Left colon (tissue), 2 donors: ENCODE measurements around the gene EOLA1. TPM values are rescaled to one million over a fixed set of nuclear protein-coding genes. Genes with fewer than 3 reads are reported as not detected.
"Not testable (repeated sequence)": the region's sequence is repeated elsewhere in the genome, so short reads cannot be mapped to it uniquely, and the experiment has no call there.

Experiments
- ATAC-seq: fragments of 200-7000 bp; cut with Tn5 transposase; one replicate; pipeline ENCODE4 v1.9.1; 2020; ENCODE audit warnings: mild to moderate bottlenecking, moderate library complexity
- DNase-seq, 2 donors: peaks; one replicate each; pipeline ENCODE4 v3.0.0-alpha.2; 2020
- intact Hi-C, 2 donors: fragments of 100-400 bp; cut with DNase I in 1 of 2; cut with micrococcal nuclease in 1 of 2; formaldehyde crosslinking; loops; one replicate each; pipeline versions ENCODE4 v1.11.2 to v1.14.0; 2022; cut with DNase I, micrococcal nuclease
- total RNA-seq, 2 donors: library from RNA; stranded (reverse); fragmentation: NEBNext Ultra II Directional; extraction: Animal tissue kit (Norgen Biotek cat#: 25700); gene quantifications; one replicate each; pipeline ENCODE4 v1.2.1, GENCODE V29; 2021
- donor health status: DM: no; HTN: no; CAD: no.
- donor health status: DM: yes; HTN: yes; CAD: no.

Gene EOLA1
- total RNA-seq, 2 donors from 2014 or later = 37.2 to 37.8 TPM

DNA sequence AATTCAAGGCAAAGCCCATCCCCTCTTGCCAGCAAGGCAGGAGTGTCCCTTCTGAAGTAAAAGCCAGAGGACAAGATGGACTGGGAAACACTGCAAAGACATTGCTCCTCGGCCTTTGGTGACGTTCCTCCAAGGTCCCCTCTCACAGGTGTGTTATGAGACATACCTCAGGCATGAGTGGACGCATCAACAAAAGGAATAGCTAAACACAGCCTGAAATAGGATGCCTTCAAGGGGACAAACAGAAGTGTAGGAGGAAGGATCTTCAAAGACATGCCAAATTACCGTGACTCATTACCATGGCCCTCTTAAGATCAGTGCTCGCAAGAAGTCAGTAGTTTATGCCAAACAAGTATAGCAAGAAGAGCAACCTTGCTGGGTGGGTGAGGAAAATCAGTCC is 29.7 kb upstream of the EOLA1 start:
- ATAC-seq = no peak
- intact Hi-C loops = no loop called here
- no peak for DNase-seq

DNA sequence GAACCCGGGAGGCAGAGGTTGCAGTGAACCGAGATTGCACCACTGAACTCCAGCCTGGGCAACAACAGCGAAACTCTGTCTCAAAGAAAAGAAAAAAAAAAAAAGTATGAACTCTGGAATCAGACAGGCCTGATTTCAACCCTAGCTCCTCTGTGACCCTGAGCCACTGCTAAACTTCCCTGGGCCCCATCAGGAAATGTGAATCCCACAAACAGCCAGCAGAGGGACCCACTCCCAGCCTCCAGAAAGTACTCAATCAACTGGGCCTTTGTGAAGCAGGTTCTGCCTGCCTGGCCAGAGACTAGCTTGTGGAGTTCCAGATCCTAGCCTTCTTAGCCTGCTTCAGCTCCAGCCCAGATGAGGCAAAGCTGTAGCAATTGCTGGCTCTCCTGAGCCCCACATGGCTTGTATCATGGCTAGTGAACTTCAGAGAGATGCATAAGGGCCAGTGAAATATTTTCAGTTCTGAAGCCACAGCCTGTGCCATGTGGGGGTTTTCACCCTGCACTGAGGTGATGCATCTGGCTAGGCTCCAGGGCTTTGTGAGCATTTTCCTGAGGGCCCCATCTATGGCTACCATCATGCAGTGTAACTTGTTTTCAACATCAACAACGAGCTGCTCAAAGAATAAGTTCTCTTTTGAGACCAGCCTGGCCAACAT is 28.5 kb upstream of the EOLA1 start:
- peak; percentile 88 for ATAC-seq
- intact Hi-C loops = no loop called here
- peak in 1 of 2 donors; percentile 56 for DNase-seq

DNA sequence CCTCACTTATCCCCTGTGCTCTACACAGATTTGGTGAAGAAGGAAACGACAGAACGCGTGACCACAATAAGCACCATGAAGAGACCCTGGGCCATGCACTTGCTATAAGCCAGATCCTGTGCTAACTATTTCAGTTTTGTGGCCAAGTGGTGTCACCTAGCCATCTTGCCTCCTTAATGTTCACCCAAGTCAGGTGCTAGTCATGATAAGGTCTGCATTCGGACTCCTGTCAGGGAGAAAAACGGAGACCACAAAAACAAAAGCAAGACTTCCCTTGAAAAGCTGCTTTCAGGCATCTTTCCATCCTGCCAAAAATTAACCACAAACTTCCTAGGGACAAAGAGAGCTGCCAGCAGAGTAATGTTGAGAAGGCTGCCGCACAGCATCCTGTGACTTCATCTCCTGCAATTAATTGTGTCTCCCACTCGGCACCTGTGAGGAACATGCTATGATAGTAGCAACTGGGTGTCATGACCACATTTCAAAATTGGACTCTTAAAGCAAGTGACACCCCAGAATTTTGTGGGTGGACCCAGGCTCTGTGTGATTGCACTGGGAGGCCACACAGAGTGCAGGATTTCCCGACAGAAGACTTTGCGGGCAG is 26.9 kb upstream of the EOLA1 start:
- DNase-seq = no peak
- intact Hi-C loops = no loop called here
- ATAC-seq = no peak

DNA sequence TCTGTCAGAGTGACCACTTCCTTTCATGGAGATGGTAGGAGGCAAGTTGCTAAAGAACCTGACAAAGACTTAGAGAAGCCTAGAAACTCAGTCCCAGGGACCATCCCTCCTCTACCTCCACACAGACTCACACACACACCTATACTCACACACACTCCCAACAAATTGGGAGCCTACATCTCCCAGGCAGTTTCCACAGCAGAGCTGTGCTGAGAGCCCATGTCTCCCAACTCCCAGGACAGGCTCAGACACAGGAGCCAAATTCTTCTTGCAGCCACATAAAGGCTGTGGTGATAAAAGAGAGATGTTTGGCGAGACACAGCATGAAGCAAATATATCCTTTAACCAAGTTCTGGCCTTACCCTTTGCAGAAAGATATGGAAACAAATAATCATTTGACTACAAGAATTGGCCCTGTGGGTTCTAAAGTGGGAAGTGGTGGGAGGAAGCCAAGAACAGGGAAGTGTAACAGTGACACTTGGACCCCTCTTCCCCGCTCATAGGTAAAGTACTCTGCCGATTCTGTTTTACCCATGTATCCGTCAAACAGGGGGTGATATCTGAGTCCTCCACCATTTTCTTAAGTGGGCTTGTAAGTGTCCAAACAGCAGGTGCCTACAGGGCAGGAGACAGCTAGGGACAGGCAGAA is 24.7 kb upstream of the EOLA1 start:
- no peak for ATAC-seq
- no peak for DNase-seq
- intact Hi-C loops = no loop called here

DNA sequence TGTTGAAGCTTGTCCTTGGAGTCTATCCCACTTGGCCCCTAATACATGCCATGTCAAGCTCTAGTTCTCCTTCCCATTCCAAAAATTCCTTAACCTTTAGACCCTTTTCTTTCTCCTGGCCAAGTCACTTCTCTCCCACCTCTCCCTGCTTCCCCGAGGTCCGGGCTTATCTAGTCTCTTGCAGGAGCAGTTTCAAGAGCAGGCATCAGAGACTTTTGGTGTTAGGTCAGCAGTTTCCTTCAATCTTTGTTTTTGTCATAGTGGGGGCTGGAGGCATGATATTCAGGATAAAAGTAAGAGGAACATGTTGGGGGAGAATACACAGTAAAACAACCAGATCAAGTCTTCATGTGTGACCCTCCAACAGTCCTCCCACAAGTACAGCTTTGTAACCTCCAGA is 24.2 kb upstream of the EOLA1 start:
- DNase-seq = no peak
- intact Hi-C loops = no loop called here
- ATAC-seq = no peak

DNA sequence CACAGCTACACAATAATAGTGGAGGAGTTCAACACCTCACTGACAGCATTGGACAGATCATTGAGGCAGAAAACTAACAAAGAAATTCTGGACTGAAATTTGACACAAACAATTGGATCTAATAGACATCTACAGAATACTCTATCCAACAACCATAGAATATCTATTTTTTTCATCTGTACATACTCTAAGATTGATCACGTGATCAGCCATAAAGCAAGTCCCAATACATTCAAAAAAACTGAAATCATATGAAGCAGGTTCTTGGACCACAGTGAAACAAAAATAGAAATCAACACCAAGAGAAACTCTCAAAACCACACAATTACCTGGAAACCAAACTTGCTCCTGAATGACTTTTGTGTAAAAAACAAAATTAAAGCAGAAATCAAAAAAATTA is 23.5 kb upstream of the EOLA1 start:
- intact Hi-C loops = no loop called here
- ATAC-seq (no peak), DNase-seq (no peak)

DNA sequence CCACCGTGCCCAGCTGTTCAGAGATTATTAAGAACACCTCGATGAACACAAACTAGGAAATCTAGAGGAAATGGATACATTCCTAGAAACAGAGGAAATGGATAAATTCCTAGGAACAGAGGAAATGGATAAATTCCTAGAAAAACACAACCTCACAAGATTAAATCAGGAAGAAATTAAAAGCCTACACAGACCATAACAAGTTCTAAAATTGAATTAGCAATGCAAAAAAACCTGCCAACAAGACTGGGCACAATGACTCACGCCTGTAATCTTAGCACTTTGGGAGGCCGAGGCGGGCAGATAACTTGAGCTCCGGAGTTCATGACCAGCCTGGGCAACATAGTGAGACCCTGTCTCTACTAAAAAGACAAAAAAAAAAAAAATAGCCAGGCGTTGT is 22.6 kb upstream of the EOLA1 start:
- ATAC-seq (no peak), DNase-seq (no peak)
- intact Hi-C loops = no loop called here

DNA sequence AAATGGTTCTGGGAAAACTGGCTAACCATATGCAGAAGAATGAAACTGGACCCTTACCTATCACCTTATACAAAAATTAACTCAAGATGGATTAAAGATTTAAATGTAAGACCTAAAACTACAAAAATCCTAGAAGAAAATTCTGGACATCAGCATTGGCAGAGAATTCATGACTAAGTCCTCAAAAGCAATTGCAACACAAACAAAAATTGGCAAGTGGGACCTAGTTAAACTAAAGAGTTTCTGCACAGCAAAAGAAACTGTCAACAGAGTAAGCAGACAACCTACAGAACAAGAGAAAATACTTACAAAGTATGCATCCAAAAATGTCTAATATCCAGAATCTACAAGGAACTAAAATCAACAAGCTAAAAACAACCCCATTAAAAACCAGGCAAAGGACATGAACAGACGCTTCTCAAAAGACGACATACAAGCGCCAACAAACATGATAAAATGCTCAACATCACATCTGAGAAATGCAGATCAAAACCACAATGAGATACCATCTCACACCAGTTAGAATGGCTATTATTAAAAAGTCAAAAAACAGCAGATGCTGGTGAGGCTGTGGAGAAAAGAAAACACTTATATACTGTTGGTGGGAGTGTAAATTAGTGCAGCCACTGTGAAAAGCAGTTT is 20.1 kb upstream of the EOLA1 start:
- DNase-seq, ATAC-seq, intact Hi-C loops: not testable (repeated sequence)

DNA sequence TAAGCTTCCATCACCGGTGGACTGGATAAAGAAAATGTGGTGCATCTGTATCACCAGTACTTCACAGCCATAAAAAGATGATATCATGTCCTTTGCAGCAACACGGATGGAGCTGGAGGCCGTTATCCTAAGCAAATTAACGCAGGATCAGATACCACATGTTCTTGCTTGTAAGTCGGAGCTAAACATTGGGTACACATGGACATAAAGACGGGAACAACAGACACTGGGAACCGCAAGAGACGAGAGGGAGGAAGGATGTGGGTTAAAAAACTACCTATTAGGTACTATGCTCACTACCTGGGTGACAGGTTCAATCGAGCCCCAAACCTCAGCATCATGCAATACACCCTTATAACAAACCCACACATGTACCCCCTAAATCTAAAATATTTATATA is 19.4 kb upstream of the EOLA1 start:
- intact Hi-C loops = no loop called here
- ATAC-seq (no peak), DNase-seq (no peak)

DNA sequence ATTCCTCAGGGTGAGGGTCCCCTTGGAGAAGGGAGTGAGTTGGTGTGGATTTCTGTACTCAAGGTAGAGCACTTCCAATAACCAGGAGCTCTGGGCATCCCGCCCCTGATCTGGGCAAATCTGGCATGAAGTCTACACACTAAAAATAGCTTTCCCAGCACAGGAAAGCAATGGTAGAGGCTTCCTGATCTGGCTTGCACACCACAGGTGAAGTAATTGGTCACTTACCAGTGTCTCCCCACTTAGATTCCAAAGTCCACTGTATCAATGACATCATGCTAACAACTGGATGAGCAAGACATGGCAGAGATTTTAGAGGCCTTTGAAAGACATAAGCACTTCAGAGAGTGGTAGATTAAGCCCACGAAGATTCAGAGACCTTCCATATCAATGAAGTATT is 17.9 kb upstream of the EOLA1 start:
- no peak for DNase-seq
- peak; percentile 85 for ATAC-seq
- intact Hi-C loops = no loop called here

DNA sequence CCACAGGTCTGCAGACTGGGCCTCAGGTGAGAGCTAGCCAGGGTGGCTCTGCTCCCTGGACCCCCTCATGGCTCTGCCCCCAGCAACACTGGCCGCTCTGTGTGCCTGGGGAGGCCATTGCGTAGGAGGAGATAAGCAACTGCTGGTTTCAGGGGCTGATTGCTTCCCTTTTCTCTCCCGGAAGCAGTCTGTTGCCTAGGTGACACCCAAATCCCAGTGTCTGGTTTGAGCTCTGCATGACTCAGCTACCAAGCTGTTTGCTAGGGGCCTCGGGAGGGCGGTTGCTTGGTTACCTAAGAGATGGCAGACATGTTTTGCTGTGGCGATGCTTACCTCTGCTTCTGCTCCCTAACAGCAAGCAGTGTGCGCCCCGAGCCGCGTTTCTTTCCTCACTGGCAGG is 15.4 kb upstream of the EOLA1 start:
- DNase-seq = peak in 1 of 2 donors; percentile 21
- ATAC-seq = peak; percentile 36
- intact Hi-C loops = not testable (repeated sequence)

DNA sequence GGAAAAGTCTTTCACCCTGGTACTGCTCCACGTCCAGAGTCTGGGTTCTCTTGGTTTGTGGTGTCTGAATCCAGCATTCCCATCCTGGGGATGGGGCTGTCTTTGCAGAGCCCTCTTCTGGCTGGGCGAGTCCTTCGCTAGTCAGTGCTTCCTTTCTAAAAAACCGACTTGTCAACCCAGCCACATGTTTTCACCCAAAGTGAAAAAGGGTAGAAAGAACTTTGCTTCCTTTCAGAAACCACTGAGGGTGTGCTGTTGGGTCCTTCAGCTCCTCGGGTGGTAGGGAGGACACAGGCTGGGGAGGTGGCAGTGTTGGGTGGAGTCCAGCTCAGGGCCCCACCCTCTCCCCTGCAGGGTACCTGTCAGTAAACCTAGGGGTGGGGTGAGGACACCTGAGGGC is 14.9 kb upstream of the EOLA1 start:
- intact Hi-C loops, DNase-seq: not testable (repeated sequence)
- ATAC-seq = peak; percentile 33

DNA sequence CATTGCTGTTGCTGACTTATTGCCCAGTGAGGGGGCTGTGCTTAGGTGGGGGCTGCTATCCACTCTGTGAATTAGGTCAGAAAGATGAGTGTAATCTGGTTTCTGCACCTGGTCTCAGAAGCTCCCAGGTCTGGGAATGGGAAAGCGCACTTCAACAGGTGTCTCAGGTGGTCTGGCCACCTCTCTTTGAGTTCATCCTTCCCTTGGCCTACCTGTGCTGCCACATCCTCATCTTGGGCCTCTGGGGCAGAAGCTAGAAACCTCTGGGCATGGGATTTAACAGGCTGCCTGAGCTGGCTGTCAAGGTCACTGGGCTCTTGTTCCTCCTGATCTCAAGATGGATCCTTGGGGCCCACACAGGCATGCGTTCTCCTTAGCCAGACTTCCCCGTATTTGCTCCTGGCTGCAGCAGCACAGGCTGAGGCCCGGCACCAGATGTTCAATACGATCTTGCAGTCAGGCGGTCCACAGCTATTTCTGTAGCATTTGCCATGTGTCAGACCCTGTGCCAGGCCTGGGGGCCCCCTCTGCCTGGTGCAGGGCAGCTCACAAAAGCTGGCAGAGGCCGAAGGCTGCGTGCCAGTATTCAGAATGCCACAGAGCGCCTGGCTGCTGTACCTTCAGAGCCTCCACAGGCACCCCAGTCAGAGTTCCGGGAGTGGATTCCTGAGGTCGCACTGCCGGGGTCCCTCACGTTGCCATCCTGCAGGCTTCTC is 14.3 kb upstream of the EOLA1 start:
- DNase-seq, intact Hi-C loops, ATAC-seq: not testable (repeated sequence)

DNA sequence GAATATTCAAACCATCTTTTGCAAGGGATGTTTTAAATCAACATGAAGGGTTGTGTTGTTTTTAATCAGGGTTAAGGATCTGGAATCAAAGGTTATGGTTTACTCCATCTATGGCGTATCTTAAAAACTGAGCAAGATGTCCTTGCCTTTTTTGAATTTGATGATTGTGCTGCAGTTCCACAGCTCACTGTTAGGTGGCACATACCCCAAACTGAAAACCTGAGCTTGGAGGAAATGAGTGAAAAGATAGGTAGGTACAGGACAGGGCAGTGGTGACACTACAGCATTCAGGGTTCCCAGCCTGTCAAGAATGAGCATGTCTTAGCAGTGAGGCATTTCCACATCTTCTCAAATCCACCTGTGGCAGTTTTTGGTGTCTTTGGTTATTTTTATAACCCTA is 13.1 kb upstream of the EOLA1 start:
- intact Hi-C loops = no loop called here
- ATAC-seq = peak; percentile 52
- DNase-seq = no peak

DNA sequence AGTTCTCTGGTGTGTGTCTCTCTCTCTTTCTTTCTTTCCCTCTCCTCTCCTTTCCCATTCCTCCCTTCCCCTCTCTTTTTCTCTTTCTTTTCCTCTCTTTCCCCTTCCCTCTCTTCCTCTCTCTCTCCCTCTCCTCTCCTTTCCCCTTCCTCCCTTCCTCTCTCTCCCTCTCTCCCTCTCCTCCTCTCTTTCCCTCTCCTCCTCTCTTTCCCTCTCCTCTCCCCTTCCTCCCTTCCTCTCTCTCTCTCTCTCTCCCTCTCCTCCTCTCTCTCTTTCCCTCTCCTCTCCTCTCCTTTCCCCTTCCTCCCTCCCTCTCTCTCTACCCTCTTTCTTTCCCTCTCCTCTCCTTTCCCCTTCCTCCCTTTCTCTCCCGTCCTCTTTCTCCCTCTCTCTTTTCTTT is 12.4 kb upstream of the EOLA1 start:
- DNase-seq (no peak), ATAC-seq (no peak)
- intact Hi-C loops = no loop called here

DNA sequence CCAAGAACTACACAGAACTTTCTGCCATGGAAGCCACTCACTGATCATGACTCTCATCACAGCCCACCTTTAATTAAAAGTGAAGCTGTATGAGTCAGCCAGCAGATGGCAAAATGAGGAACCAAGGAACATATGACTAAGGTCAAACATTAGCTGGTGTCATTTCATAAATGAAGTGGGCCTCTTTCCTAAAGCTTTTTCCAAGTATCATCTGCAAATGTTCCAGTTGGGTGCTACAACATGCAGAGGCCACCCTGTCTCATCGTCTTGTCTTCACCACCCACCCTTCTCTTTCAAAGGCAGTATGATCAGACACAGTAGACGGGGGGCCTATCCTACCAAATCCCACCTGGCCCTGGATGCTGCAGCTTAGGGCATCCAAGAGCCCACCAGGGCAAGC is 9.2 kb upstream of the EOLA1 start:
- ATAC-seq = no peak
- intact Hi-C loops = no loop called here
- DNase-seq = no peak

DNA sequence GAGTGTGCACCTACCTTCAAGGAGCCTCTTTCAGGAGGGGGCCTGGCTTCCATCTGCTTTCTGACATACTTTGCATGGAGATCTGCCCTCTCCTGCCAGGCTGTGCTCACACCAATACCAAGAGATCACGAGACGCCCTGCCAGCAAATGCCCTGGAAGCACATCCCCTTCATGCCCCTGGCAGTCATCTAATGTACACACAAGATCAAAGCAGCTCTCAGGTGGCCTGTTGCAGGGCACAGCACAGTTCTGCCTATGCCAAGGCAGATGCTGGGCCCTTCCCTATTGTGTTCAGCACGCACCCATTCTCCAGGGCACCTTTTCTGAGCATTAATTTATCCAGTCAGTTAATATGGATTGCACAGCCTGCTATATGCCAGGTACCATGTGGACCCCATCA is 7.9 kb upstream of the EOLA1 start:
- intact Hi-C loops, ATAC-seq, DNase-seq: not testable (repeated sequence)

DNA sequence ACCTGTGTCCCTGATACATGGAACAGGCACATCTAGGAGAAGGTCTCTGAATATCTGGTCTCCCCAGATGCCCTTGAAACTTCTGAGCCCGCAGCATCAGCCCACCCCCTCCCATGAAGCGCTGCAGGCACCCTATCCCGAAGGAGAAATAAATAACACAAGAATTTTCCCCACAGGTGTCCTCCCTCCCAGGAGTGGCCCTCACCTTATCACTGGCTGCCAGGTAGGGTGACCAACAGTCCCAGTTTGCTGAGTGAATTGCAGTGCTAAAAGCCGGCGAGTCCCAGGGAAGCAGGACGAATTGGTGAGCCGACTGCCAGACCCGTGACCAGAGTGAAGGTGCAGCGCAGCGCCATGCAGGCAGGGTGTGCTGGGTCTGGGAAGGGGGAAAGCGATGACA is 6.8 kb upstream of the EOLA1 start:
- ATAC-seq, intact Hi-C loops, DNase-seq: not testable (repeated sequence)

DNA sequence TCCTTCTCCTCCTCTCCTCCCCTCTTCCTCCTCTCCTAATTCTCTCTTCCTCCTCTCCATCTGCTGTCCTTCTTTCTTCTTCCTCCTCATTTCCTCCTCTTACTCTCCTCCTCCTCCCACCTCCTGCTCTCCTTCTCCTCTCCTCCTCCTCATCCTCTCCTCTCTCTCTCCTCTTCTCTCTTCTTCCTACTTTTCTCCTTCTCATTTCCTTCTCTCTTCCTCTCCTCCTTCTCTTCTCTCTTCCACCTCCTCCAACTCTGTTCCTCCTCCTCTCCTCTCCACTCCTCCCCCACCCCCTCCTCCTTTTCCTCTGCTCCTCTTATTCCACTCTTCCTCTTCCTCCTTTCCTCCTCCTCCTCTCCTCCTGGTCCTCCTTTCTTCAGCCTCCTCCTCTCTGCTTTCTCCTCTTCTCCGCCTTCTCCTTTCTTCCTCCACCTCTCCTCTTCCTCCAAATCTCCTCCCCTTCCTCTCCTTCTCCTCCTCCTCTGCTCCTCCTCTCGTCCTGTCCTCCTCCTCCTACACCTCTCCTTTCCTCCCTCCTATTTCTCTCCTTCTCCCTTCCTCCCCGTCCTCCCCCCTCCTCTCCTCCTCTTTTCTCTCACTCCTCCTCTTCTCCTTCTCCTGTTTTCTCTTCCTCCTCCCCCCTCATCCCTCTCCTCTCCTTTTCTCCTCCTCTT is 5.7 kb upstream of the EOLA1 start:
- DNase-seq, intact Hi-C loops, ATAC-seq: not testable (repeated sequence)
